GM18909 (cell line): ENCODE measurements around the gene ATXN7L2.

Experiments used
- ATAC-seq: cut with Tn5 transposase; IDR thresholded peaks from one replicate; pipeline ENCODE4 v1.9.1; 2021; ENCODE audit warnings: mild to moderate bottlenecking; ENCODE audit not compliant: unreplicated experiment, poor library complexity

The ATXN7L2 gene

GRCh38 chr1:109474697-109475096, 9.0 kb upstream of the ATXN7L2 start:
- no peak for ATAC-seq

GRCh38 chr1:109475261-109475660, 8.4 kb upstream of the ATXN7L2 start:
- ATAC-seq: no peak

- no peak for ATAC-seq
These were observed 6.9 kb upstream of the ATXN7L2 start for GRCh38 chr1:109476825-109477224.

GRCh38 chr1:109477821-109478220, 5.9 kb upstream of the ATXN7L2 start:
- no peak for ATAC-seq

- no peak for ATAC-seq
These were observed 4.9 kb upstream of the ATXN7L2 start for GRCh38 chr1:109478806-109479205.

- ATAC-seq: no peak
These were observed 4.4 kb upstream of the ATXN7L2 start for GRCh38 chr1:109479311-109479710.

- no peak for ATAC-seq
These were observed 3.8 kb upstream of the ATXN7L2 start for GRCh38 chr1:109479901-109480300.

GRCh38 chr1:109481646-109482045, 2.1 kb upstream of the ATXN7L2 start:
- ATAC-seq: no peak

- ATAC-seq: no peak
These were observed 1.5 kb upstream of the ATXN7L2 start for GRCh38 chr1:109482242-109482641.

- ATAC-seq: peak; percentile 23
These were observed 674 bp upstream of the ATXN7L2 start for GRCh38 chr1:109482791-109483671.

GRCh38 chr1:109484519-109484975, 842 bp downstream of the ATXN7L2 start:
- ATAC-seq: no peak

GRCh38 chr1:109485001-109485400, 1.3 kb downstream of the ATXN7L2 start:
- ATAC-seq: no peak

GRCh38 chr1:109487261-109487660, 3.6 kb downstream of the ATXN7L2 start:
- ATAC-seq: no peak

GRCh38 chr1:109488201-109488600, 4.5 kb downstream of the ATXN7L2 start:
- no peak for ATAC-seq

GRCh38 chr1:109488696-109489095, 5.0 kb downstream of the ATXN7L2 start:
- ATAC-seq: no peak

GRCh38 chr1:109490029-109490933, 6.6 kb downstream of the ATXN7L2 start:
- ATAC-seq: no peak

GRCh38 chr1:109490934-109491302, 7.2 kb downstream of the ATXN7L2 start:
- no peak for ATAC-seq

- ATAC-seq: no peak
These were observed 7.7 kb downstream of the ATXN7L2 start for GRCh38 chr1:109491372-109491771.

- ATAC-seq: no peak
These were observed 9.1 kb downstream of the ATXN7L2 start for GRCh38 chr1:109492779-109493178.

GRCh38 chr1:109493227-109493626, 9.5 kb downstream of the ATXN7L2 start:
- no peak for ATAC-seq
